Measurements from ENCODE around the gene CELSR1.
"Not testable (repeated sequence)": the region's sequence is repeated elsewhere in the genome, so short reads cannot be mapped to it uniquely, and the experiment has no call there.

CELSR1 gene

GRCh38 chr22:46312848-46313247 lies 224.6 kb downstream of the CELSR1 start:
- DNase-seq = not testable (repeated sequence)

- no peak for DNase-seq
These were observed 225.4 kb downstream of the CELSR1 start for GRCh38 chr22:46312056-46312455.

Data from KG1 (cell line).